Retinal pigment epithelial cell (primary cell): ENCODE data around the gene NEO1.

ENCODE experiments used
- DNase-seq: peaks from one replicate; pipeline ENCODE4 v3.0.0-alpha.2; 2010; ENCODE audit warnings: low read depth
- H3K4me3 ChIP-seq: 2 replicates; pipeline ENCODE4 v1.5.1; 2011; ENCODE audit warnings: mild to moderate bottlenecking, low read length, control low read depth, moderate library complexity
- CTCF ChIP-seq: conservative IDR thresholded peaks from 2 replicates; pipeline ENCODE4 v1.5.1; 2011; ENCODE audit warnings: low read depth, low read length, control low read depth, inconsistent platforms

NEO1 gene

GRCh38 chr15:73134196-73134595 lies 81.9 kb downstream of the NEO1 start:
- H3K4me3 ChIP-seq: no peak overlapping the region
- DNase-seq: no peak
- no peak for TF ChIP-seq CTCF

- DNase-seq: no peak
- no peak overlapping the region for H3K4me3 ChIP-seq
- no peak for TF ChIP-seq CTCF
These were observed 86.9 kb downstream of the NEO1 start for GRCh38 chr15:73139041-73139743.

GRCh38 chr15:73139744-73140553 lies 87.7 kb downstream of the NEO1 start:
- no peak for TF ChIP-seq CTCF
- no peak overlapping the region for H3K4me3 ChIP-seq
- no peak for DNase-seq

GRCh38 chr15:73141216-73141900 lies 89.1 kb downstream of the NEO1 start:
- DNase-seq: no peak
- no peak for TF ChIP-seq CTCF
- H3K4me3 ChIP-seq: no peak overlapping the region

- no peak overlapping the region for H3K4me3 ChIP-seq
- no peak for TF ChIP-seq CTCF
- no peak for DNase-seq
These were observed 90.8 kb downstream of the NEO1 start for GRCh38 chr15:73142802-73143762.

- no peak overlapping the region for H3K4me3 ChIP-seq
- TF ChIP-seq CTCF: no peak
- no peak for DNase-seq
These were observed 91.5 kb downstream of the NEO1 start for GRCh38 chr15:73143763-73144155.
